Kidney epithelial cell (primary cell): Measurements from ENCODE around the gene JAKMIP3. TPM values are rescaled to one million over a fixed set of nuclear protein-coding genes. Genes with fewer than 3 reads are reported as not detected.
"Not testable (repeated sequence)": the region's sequence is repeated elsewhere in the genome, so short reads cannot be mapped to it uniquely, and the experiment has no call there.

ENCODE experiments used
- DNase-seq: peaks from one replicate; pipeline ENCODE4 v3.0.0-alpha.2; 2010; ENCODE audit warnings: low read depth
- H3K27me3 ChIP-seq: 2 replicates; pipeline ENCODE4 v1.6.0; 2011; ENCODE audit warnings: low read length; ENCODE audit not compliant: control insufficient read depth, insufficient read depth
- H3K36me3 ChIP-seq: 2 replicates; pipeline ENCODE4 v1.5.1; 2011; ENCODE audit warnings: low read length; ENCODE audit not compliant: control insufficient read depth, insufficient read depth
- H3K4me3 ChIP-seq: 2 replicates; pipeline ENCODE4 v1.5.1; 2011; ENCODE audit warnings: low read depth, mild to moderate bottlenecking, control low read depth, low read length
- CTCF ChIP-seq: IDR thresholded peaks from 2 replicates; pipeline ENCODE4 v1.5.1; 2011; ENCODE audit warnings: mild to moderate bottlenecking, moderate library complexity, low read length, control low read depth, inconsistent platforms; ENCODE audit not compliant: insufficient read depth, poor library complexity, severe bottlenecking
- total RNA-seq: library from RNA; depleted of rRNA; stranded (reverse); fragments of >200 nt; gene quantifications from 2 replicates; pipeline ENCODE4 v1.2.3, GENCODE V29; 2015

Gene JAKMIP3
- total RNA-seq, 1 donor from 2014 or later: not detected

GRCh38 chr10:132075909-132076577 lies 10.3 kb downstream of the JAKMIP3 start:
- TF ChIP-seq CTCF: no peak
- H3K27me3 ChIP-seq: no peaks in the 10 kb centered on the region
- DNase-seq: no peak
- H3K4me3 ChIP-seq: no peak overlapping the region
- H3K36me3 ChIP-seq: no peaks in the 10 kb centered on the region

DNA sequence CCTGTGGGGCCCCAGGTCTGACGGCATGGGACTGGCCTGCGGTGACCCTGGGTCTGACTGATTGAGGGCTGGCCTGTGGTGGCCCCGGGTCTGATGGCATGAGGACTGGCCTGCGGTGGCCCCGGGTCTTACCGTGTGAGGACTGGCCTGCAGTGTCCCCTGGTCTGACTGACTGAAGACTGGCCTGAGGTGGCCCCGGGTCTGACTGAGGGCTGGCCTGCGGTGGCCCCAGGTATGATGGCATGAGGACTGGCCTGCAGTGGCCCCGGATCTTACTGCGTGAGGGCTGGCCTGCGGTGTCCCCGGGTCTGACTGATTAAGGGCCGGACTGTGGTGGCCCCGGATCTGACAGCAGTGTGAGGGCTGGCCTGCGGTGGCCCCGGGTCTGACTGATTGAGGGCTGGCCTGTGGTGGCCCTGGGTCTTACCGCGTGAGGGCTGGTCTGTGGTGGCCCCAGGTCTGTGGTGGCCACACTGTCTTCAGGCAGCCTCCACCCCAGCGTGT lies 10.9 kb downstream of the JAKMIP3 start:
- DNase-seq: no peak
- no peak for TF ChIP-seq CTCF
- Histone ChIP-seq H3K36me3 (no peaks in the 10 kb centered on the region), H3K27me3 (no peaks in the 10 kb centered on the region), H3K4me3 (no peak overlapping the region)

DNA sequence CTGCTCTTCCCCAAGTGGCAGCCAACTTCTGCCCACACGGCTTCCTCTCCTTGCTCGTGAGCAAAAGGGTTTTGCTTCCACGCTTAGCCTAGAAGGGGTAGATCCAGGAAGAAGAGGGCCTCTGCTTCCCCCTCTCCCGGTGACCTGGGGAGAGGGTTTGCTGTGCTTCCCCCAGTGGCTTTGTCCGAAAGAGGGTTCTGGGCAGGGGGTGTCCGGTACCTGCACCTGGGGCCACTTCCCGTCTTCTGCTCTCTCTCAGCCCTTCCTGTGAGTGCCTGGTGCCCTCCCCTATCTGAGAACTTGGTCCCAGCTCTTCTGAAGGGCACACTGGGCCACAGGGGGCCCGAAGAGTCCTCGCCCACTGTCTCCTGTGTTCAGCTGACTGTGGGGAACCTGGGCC lies 11.3 kb downstream of the JAKMIP3 start:
- no peak for DNase-seq
- H3K27me3 ChIP-seq: no peaks in the 10 kb centered on the region
- no peaks in the 10 kb centered on the region for H3K36me3 ChIP-seq
- no peak overlapping the region for H3K4me3 ChIP-seq
- TF ChIP-seq CTCF: no peak

DNA sequence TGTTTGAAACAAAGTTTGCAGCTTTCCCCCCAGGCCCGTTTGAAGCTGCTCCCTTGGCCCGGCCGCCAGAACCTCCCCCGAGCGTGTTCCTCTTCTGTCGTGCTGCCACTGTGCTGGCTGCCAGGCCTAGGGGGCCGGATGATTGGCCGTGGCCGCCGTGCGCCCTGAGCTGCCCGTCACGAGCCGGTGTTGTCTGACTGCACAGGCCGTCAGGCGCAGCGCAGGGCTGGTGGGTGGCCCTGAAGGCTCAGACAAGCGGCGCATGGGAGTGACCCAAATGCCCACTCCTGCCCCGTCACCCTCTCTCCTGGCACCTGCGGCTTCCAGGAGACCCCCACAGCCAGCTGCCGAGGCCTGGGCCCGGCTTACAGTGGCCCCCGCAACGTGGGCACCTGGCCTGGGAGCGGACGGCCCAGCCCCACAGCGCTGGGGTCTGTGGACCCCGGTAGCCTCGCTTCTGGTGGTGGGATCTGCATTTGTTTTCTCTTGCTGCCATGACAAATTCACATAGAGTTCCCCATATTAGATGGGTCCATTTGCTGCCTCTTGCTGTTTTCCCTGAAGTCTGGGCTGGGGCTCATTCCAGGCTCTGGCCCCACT lies 13.1 kb downstream of the JAKMIP3 start:
- DNase-seq: no peak
- no peaks in the 10 kb centered on the region for H3K27me3 ChIP-seq
- TF ChIP-seq CTCF: no peak
- no peak overlapping the region for H3K4me3 ChIP-seq
- H3K36me3 ChIP-seq: no peaks in the 10 kb centered on the region

DNA sequence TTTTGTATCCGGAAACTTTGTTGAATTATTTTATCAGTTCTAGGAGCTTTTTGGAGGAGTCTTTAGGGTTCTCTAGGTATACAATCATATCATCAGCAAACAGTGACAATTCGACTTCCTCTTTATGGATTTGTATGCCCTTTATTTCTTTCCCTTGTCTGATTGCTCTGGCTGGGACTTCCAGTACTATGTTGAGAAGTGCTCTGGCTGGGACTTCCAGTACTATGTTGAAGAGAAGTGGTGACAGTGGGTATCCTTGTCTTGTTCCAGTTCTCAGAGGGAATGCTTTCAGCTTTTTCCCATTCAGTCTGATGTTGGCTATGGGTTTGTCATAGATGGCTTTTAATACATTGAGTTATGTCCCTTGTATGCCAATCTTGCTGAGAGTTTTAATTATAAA lies 18.6 kb downstream of the JAKMIP3 start:
- H3K27me3 ChIP-seq, H3K36me3 ChIP-seq, H3K4me3 ChIP-seq, DNase-seq: not testable (repeated sequence)

DNA sequence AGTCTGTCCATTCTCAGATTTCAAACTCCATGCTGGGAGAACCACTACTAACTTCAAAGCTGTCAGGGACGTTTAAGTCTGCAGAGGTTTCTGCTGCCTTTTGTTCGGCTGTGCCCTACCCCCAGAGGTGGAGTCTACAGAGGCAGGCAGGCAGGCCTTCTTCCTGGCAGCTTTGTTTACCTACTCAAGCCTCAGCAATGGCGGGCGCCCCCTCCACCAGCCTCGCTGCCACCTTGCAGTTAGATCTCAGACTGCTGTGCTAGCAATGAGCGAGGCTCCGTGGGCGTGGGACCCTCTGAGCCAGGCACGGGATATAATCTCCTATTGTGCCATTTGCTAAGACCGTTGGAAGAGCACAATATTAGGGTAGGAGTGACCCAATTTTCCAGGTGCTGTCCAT lies 27.5 kb downstream of the JAKMIP3 start:
- not testable (repeated sequence) for H3K27me3 ChIP-seq, DNase-seq, H3K4me3 ChIP-seq, H3K36me3 ChIP-seq
